GM21381 (cell line): ENCODE measurements around the gene MIAT.

ENCODE experiments used
- ATAC-seq: cut with Tn5 transposase; IDR thresholded peaks from one replicate; pipeline ENCODE4 v1.9.1; 2021; ENCODE audit warnings: mild to moderate bottlenecking, moderate library complexity; ENCODE audit not compliant: unreplicated experiment

MIAT gene

GRCh38 chr22:26724414-26724813, 67.0 kb downstream of the MIAT start:
- ATAC-seq, result no peak

GRCh38 chr22:26725012-26725676, 67.8 kb downstream of the MIAT start:
- ATAC-seq, result no peak
